ENCODE results near the gene BRSK2.

- no peak for TF ChIP-seq CTCF (IDR thresholded peaks at IDR 0.05)
- TF ChIP-seq POLR2A (IDR thresholded peaks at IDR 0.05) = no peak
- TF ChIP-seq POLR2AphosphoS5 (IDR thresholded peaks at IDR 0.05) = no peak
- TF ChIP-seq EP300 (IDR thresholded peaks at IDR 0.05) = no peak
These were observed 90.4 kb downstream of the BRSK2 start for GRCh38 chr11:1480191-1480554.
